ENCODE results near the gene PYROXD2. TPM values are rescaled to one million over a fixed set of nuclear protein-coding genes. Genes with fewer than 3 reads are reported as not detected.

PYROXD2 gene
- total and polyA plus RNA-seq, 2 experiments from 2014 or later = 1.3 to 2.6 TPM

DNA sequence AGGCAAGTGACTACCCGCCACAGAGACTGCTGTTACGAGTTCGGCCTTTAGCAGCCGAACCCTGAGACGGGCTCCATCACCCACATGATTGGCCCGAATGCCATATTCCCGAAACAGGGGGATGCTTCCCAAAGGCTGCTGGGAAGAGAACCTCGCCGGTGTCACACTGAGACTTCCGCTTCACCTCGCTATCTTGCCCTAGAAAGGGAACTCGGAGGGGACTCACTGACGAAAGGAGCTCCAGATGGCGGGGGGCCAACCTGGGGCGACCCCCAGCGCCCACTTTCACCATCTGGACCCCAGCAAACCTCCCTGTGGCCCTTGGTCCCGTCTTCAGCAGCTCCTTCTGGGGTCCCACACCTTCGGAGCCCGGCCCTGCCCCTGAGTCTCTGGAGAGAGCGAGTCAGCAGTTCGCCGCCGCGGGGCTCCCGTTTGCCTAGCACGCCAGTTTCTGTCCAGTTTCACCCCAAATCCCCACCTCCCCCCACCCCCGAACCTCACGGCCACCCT, 31.2 kb upstream of the PYROXD2 start:
- H3K27me3 Mint-ChIP-seq (ENCODE audit: insufficient read depth, low read depth, poor library complexity) = peaks cover 5% of the 10 kb centered on the region
- DNase-seq (ENCODE audit: low spot score) = peak; percentile 64
- peaks cover 40% of the 10 kb centered on the region for H3K36me3 Mint-ChIP-seq (ENCODE audit: low read depth)
- TF ChIP-seq CREB1 (CRISPR knock-in tag; IDR thresholded peaks at IDR 0.05; ENCODE audit: low read depth) (no peak), STAT1 (IDR thresholded peaks at IDR 0.05; ENCODE audit: unreplicated experiment) (no peak), POLR2AphosphoS5 (IDR thresholded peaks at IDR 0.05; ENCODE audit: low read depth) (peak; percentile 4; the same call in 1 of the 2 replicates), JUNB (IDR thresholded peaks at IDR 0.05; ENCODE audit: unreplicated experiment) (no peak), ZNF331 (CRISPR knock-in tag; IDR thresholded peaks at IDR 0.05; ENCODE audit: low read depth) (no peak), NANOG (IDR thresholded peaks at IDR 0.05; ENCODE audit: borderline replicate concordance) (no peak), EZH2phosphoT487 (IDR thresholded peaks at IDR 0.05; ENCODE audit: unreplicated experiment) (no peak)
- TF ChIP-seq, protein P1, sequence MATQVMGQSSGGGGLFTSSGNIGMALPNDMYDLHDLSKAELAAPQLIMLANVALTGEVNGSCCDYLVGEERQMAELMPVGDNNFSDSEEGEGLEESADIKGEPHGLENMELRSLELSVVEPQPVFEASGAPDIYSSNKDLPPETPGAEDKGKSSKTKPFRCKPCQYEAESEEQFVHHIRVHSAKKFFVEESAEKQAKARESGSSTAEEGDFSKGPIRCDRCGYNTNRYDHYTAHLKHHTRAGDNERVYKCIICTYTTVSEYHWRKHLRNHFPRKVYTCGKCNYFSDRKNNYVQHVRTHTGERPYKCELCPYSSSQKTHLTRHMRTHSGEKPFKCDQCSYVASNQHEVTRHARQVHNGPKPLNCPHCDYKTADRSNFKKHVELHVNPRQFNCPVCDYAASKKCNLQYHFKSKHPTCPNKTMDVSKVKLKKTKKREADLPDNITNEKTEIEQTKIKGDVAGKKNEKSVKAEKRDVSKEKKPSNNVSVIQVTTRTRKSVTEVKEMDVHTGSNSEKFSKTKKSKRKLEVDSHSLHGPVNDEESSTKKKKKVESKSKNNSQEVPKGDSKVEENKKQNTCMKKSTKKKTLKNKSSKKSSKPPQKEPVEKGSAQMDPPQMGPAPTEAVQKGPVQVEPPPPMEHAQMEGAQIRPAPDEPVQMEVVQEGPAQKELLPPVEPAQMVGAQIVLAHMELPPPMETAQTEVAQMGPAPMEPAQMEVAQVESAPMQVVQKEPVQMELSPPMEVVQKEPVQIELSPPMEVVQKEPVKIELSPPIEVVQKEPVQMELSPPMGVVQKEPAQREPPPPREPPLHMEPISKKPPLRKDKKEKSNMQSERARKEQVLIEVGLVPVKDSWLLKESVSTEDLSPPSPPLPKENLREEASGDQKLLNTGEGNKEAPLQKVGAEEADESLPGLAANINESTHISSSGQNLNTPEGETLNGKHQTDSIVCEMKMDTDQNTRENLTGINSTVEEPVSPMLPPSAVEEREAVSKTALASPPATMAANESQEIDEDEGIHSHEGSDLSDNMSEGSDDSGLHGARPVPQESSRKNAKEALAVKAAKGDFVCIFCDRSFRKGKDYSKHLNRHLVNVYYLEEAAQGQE (IDR thresholded peaks at IDR 0.05; ENCODE audit: unreplicated experiment) = no peak
- TF ChIP-seq, protein P2, sequence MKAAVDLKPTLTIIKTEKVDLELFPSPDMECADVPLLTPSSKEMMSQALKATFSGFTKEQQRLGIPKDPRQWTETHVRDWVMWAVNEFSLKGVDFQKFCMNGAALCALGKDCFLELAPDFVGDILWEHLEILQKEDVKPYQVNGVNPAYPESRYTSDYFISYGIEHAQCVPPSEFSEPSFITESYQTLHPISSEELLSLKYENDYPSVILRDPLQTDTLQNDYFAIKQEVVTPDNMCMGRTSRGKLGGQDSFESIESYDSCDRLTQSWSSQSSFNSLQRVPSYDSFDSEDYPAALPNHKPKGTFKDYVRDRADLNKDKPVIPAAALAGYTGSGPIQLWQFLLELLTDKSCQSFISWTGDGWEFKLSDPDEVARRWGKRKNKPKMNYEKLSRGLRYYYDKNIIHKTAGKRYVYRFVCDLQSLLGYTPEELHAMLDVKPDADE (IDR thresholded peaks at IDR 0.05) = no peak
- peaks cover 5% of the 10 kb centered on the region; the same call in 1 of the 2 replicates for H3K9me2 ChIP-seq (ENCODE audit: insufficient read depth)
- peak overlapping the region; percentile 84 for H3K4me3 ChIP-seq
- peaks cover 5% of the 10 kb centered on the region; the same call in 2 of the 3 replicates for H3K4me1 Mint-ChIP-seq
- H3K4me3 Mint-ChIP-seq = peak overlapping the region; percentile 84
- H3K27ac Mint-ChIP-seq = peak overlapping the region; percentile 80
- H3K9me3 Mint-ChIP-seq = no peaks in the 10 kb centered on the region
- peaks cover 3% of the 10 kb centered on the region; the same call in 1 of the 2 replicates for H3K4me1 ChIP-seq (ENCODE audit: insufficient read depth)
- H3F3A ChIP-seq (replicated peaks; ENCODE audit: low read depth) = no peaks in the 10 kb centered on the region
- peak overlapping the region; percentile 78 for H3K27ac ChIP-seq (ENCODE audit: low read depth)
- peaks cover 5% of the 10 kb centered on the region; the same call in 1 of the 2 replicates for H3K79me2 ChIP-seq (replicated peaks; ENCODE audit: insufficient read depth)
- H3K36me3 ChIP-seq (ENCODE audit: insufficient read depth) = peaks cover 8% of the 10 kb centered on the region; the same call in 1 of the 2 replicates
- no peaks in the 10 kb centered on the region for H3K27me3 ChIP-seq (ENCODE audit: insufficient read depth)
- H2AFZ ChIP-seq = peak overlapping the region; percentile 100
- H3K4me2 ChIP-seq = peak overlapping the region; percentile 87
- no peaks in the 10 kb centered on the region for H4K20me1 ChIP-seq (replicated peaks; ENCODE audit: insufficient read depth)
- peak; percentile 84 for ATAC-seq

DNA sequence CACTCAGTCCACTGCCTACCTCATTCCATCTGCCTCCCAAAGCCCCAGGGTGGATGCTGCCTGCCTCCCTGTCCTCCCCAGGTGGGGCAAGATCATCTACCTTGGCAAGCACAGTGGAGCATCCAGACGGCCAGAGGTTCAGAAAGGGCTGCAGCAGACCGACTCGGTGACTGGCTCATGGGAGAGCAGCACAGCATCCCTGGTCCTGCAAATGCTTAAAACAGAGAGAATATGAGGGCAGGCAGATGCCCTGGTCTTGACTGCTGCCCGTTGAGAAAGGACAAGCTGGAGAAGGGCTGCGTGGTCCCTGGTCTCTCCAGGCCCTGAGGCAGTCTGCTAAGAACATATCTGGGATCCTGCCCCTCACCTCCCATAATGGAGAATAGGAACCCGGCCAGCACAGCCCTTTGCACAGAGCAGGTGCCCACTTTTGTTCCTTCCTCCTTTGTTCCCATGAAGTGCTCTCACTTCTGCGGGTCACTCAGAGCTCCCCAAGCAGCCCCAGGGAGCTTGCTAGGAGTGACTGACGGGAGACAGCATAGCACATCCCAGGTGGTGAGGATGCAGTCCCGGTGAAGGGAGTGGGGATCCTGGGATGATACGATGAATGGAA, 30.3 kb upstream of the PYROXD2 start:
- ATAC-seq (no peak), DNase-seq (ENCODE audit: low spot score) (no peak)
- Histone ChIP-seq H3F3A (replicated peaks; ENCODE audit: low read depth) (no peaks in the 10 kb centered on the region), H3K9me2 (ENCODE audit: insufficient read depth) (peaks cover 5% of the 10 kb centered on the region; the same call in 1 of the 2 replicates), H3K4me1 (ENCODE audit: insufficient read depth) (peaks cover 3% of the 10 kb centered on the region; the same call in 1 of the 2 replicates), H3K79me2 (replicated peaks; ENCODE audit: insufficient read depth) (peaks cover 5% of the 10 kb centered on the region; the same call in 1 of the 2 replicates), H3K27me3 (ENCODE audit: insufficient read depth) (no peaks in the 10 kb centered on the region), H3K4me2 (peak overlapping the region; percentile 87; the same call in 1 of the 2 replicates), H4K20me1 (replicated peaks; ENCODE audit: insufficient read depth) (no peaks in the 10 kb centered on the region), H3K27ac (ENCODE audit: low read depth) (no peak overlapping the region), H3K36me3 (ENCODE audit: insufficient read depth) (peaks cover 10% of the 10 kb centered on the region; the same call in 1 of the 2 replicates), H2AFZ (no peak overlapping the region), H3K4me3 (peak overlapping the region; percentile 84; the same call in 1 of the 2 replicates)
- peaks cover 5% of the 10 kb centered on the region; the same call in 2 of the 3 replicates for H3K4me1 Mint-ChIP-seq
- peaks cover 48% of the 10 kb centered on the region for H3K36me3 Mint-ChIP-seq (ENCODE audit: low read depth)
- H3K27me3 Mint-ChIP-seq (ENCODE audit: insufficient read depth, low read depth, poor library complexity) = peaks cover 5% of the 10 kb centered on the region
- peak overlapping the region; percentile 84 for H3K4me3 Mint-ChIP-seq
- H3K9me3 Mint-ChIP-seq = no peaks in the 10 kb centered on the region
- H3K27ac Mint-ChIP-seq = no peak overlapping the region
- TF ChIP-seq, protein P1 (IDR thresholded peaks at IDR 0.05; ENCODE audit: unreplicated experiment) = no peak
- TF ChIP-seq, protein P2 (IDR thresholded peaks at IDR 0.05) = no peak
- TF ChIP-seq EZH2 (IDR thresholded peaks at IDR 0.05; ENCODE audit: low read depth, unreplicated experiment) (no peak), STAT1 (IDR thresholded peaks at IDR 0.05; ENCODE audit: unreplicated experiment) (no peak)
